COLO668 (cell line): ENCODE results near the gene ZNF274.
"Not testable (repeated sequence)": the region's sequence is repeated elsewhere in the genome, so short reads cannot be mapped to it uniquely, and the experiment has no call there.

Source experiments
- DNase-seq: peaks from one replicate; lab custom pipeline; 2025; ENCODE audit not compliant: unreplicated experiment; lab: John Stamatoyannopoulos, UW

Gene ZNF274

GRCh38 chr19:58212336-58213074, 29.6 kb downstream of the ZNF274 start:
- DNase-seq, result no peak

GRCh38 chr19:58213075-58213369, 30.2 kb downstream of the ZNF274 start:
- DNase-seq, result no peak

DNA sequence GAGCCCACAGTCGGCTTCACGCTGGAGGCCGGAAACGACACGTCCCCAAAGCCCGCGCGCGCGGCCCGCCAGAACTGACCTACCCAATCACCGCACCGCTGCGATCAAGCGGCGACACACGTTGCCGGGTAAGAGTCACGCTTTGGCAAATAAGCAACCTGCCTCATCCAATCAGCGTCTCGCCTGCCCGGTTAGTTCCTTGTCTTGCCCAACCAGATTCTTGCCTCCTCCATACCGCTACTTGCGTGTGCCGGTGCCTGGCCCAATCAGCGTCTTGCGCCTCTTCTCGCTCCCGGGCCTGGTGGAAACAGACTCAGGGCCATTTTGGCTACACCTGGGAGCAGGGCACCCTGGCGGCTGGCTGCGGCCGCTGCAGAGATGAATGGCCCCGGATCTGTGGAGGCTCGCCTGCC, 34.2 kb downstream of the ZNF274 start:
- DNase-seq, result no peak

DNA sequence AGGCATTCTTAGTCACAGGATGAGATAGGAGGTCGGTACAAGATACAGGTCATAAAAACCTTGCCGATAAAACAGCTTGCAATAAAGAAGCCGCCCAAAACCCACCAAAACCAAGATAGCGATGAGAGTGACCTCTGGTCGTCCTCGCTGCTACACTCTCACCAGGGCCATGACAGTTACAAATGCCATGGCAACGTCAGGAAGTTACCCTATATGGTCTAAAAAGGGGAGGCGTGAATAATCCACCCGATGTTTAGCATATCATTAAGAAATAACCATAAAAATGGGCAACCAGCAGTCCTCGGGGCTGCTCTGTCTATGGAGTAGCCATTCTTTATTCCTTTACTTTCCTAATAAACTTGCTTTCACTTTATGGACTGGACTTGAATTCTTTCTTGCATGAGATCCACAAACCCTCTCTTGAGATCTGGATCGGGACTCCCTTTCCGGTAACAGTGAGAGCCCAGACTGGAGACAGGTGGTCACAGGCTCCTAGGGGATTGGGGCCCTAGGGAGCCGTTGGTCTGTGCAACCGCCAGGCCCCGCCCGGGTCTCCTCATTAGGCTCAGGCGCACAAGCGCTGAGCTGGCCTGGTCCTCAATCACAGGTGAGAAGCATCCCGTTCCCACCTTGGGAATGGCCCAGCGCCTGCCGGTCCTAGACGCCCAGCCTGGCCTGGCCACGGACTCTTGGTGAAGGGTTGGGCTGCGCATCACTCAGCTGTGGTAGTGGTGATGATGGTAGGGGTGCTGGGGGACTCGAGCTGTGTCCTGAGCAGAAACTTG, 34.9 kb downstream of the ZNF274 start:
- no peak for DNase-seq

- DNase-seq, result peak; percentile 9
Measured at GRCh38 chr19:58218899-58219298, 36.0 kb downstream of the ZNF274 start.

GRCh38 chr19:58227964-58228584, 45.2 kb downstream of the ZNF274 start:
- peak; percentile 66 for DNase-seq

GRCh38 chr19:58228585-58229254, 45.9 kb downstream of the ZNF274 start, which contains the start of gene ZNF544:
TSS of gene ZNF544 (plus strand) at chr19:58228914. CDS start at chr19:58244024, 15,110 bp downstream.
- DNase-seq, result peak; percentile 91

DNA sequence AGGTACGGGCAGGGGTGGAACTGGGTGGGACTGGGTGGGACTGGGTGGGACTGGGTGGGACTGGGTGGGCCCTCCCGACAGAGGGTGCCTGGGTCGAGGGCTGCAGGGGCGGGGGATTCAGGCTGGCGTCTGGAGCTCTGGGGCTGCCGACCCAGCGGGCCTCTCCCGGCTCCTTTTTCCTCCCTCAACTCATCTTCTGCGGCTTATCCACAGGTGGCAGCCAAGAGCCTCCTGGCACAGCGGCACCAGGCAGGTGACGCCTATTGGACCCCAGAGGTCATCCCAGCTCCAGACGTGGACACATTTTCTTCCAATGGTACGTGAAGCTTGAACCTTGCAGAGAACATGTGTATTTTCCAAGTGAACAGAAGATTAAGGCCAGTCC, 46.4 kb downstream of the ZNF274 start:
- peak; percentile 56 for DNase-seq

- no peak for DNase-seq
Measured at GRCh38 chr19:58237324-58237723, 54.5 kb downstream of the ZNF274 start.

DNA sequence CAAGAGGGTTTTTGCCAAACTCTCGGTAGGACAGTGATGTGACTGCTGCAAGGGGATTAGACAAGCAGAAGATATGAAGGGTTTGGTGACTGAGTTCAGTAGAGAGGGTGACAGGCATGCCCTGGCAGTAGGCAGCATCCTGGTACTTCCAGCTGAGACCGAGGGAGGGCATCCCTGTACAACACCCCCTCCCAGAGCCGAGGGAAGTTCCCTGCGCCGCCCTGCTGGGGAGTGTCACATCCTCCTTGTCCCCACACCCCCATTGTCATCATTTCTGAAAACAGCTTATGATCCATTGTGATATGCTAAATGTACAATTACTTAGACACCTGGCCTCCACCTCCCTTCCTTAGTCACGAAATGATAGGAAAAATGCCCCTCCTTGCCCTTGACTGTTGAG, 60.5 kb downstream of the ZNF274 start:
- DNase-seq, result no peak

DNA sequence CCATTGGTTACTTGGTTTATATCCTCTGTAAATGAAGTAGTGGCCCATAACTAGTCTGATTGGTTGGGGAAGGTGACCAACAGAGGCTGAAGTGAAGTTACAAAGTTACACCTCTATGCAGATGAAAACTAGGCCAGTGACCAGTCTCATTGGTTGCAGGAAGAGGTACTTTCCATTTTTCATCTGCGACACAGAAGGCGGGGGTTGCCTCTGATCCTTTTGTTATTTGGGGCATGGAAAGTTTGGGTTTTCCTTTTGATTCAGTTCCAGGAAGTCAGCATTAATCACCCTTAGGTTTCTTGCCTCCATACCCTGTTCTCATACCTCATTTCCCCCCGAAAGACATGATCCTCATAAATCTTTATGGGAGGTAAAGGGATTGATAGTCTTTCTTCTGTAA, 66.0 kb downstream of the ZNF274 start:
- DNase-seq, result no peak

DNA sequence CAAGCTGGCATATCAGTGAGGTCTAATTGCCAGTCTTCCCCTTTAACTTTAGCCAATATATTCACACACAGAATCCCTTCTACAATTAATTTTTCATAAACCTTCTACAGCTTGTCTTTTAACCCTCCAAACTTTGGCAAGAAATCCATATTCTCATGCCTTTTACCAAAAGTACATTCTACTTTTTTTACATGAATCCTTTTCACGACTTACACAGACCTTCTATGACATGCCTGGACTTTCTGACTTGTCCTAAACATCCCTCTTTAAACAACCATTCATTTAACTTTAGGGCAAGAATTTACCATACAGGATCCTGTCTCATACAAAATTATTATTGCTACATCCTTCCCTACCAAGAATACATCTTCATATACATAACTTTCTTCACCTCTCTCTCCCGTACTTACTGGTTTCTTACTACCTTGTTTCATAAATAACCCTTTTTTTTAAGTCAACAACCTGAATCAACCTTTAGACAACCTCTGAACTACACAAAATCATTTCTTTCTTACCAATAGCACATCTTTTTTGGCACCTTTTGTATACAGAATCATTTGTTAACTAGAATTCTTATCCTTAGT, 69.3 kb downstream of the ZNF274 start:
- DNase-seq, result no peak

- not testable (repeated sequence) for DNase-seq
Measured at GRCh38 chr19:58258259-58258658, 75.4 kb downstream of the ZNF274 start.

DNA sequence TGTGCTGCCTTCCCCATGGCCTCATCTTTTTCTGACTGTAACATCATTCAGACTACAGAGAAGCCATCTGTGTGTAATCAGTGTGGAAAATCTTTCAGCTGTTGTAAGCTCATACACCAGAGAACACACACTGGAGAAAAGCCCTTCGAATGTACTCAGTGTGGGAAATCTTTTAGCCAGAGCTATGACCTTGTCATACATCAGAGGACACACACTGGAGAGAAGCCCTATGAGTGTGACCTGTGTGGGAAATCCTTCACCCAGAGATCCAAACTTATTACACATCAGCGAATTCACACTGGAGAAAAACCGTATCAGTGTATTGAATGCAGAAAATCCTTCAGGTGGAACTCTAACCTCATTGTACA, 78.7 kb downstream of the ZNF274 start:
- no peak for DNase-seq

DNA sequence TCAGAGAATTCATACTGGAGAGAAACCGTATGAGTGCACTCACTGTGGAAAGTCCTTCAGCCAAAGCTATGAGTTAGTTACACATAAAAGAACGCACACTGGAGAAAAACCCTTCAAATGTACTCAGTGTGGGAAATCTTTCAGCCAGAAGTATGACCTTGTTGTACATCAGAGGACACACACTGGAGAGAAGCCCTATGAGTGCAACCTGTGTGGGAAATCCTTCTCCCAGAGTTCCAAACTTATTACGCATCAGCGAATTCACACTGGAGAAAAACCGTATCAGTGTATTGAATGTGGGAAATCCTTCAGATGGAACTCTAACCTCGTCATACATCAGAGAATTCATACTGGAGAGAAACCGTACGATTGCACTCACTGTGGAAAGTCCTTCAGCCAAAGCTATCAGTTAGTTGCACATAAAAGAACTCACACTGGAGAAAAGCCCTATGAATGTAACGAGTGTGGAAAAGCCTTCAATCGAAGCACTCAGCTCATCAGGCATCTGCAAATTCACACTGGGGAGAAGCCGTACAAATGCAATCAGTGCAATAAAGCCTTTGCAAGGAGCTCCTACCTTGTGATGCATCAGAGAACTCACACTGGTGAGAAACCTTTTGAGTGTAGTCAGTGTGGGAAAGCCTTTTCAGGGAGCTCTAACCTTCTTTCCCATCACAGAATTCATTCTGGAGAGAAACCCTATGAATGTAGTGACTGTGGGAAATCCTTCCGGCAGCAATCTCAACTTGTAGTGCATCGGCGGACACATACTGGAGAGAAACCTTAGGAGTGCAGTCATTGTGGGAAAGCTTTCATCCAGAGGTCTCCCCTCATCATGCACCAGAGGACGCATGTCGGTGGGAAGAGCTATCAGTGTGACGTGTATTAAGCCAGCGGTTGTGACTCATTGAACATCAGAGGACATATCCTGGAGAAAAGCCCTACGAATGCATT, 79.4 kb downstream of the ZNF274 start:
- DNase-seq, result peak; percentile 1

DNA sequence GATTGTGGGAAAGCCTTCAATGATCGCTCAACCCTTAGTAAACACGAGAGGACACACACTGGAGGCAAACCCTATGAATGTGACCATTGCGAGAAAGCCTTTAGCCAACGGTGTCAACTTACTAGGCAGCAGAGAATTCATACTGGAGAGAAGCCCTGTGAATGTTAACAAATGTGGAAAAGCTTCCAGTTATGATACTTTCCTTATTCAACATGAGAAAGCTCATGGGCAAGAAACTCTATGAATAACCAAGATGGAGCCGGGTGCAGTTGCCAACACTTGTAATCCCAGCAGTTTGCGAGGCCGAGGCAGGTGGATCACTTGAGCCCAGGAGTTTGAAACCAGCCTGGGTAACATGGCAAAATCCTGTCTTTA, 80.0 kb downstream of the ZNF274 start:
- DNase-seq, result no peak
